PFSK-1 (cell line): Measurements from ENCODE around the gene C10orf95.

Experiments used
- POLR2AphosphoS5 ChIP-seq: IDR thresholded peaks from 2 replicates; pipeline ENCODE4 v1.6.1; 2012; ENCODE audit warnings: low read depth, mild to moderate bottlenecking, control low read depth, low read length, moderate library complexity
- SIN3A ChIP-seq: IDR thresholded peaks from 2 replicates; pipeline ENCODE4 v1.6.1; 2012; ENCODE audit warnings: mild to moderate bottlenecking, low read length, moderate library complexity, borderline replicate concordance; ENCODE audit not compliant: insufficient read depth
- TAF1 ChIP-seq: IDR thresholded peaks from 2 replicates; pipeline ENCODE4 v1.6.1; 2012; ENCODE audit warnings: low read length, control low read depth, borderline replicate concordance; ENCODE audit not compliant: insufficient read depth
- TF ChIP-seq, protein P1 (sequence below), 2 experiments: IDR thresholded peaks; 2 replicates each; pipeline versions ENCODE4 v1.6.1 to v1.8.0; 2011 to 2012; ENCODE audit warnings: low read depth in 2 of 2, low read length in 2 of 2, control low read depth in 1 of 2, inconsistent platforms in 1 of 2, mild to moderate bottlenecking in 1 of 2, moderate library complexity in 1 of 2; ENCODE audit not compliant: insufficient read depth in 1 of 2

- TF ChIP-seq, protein P1, sequence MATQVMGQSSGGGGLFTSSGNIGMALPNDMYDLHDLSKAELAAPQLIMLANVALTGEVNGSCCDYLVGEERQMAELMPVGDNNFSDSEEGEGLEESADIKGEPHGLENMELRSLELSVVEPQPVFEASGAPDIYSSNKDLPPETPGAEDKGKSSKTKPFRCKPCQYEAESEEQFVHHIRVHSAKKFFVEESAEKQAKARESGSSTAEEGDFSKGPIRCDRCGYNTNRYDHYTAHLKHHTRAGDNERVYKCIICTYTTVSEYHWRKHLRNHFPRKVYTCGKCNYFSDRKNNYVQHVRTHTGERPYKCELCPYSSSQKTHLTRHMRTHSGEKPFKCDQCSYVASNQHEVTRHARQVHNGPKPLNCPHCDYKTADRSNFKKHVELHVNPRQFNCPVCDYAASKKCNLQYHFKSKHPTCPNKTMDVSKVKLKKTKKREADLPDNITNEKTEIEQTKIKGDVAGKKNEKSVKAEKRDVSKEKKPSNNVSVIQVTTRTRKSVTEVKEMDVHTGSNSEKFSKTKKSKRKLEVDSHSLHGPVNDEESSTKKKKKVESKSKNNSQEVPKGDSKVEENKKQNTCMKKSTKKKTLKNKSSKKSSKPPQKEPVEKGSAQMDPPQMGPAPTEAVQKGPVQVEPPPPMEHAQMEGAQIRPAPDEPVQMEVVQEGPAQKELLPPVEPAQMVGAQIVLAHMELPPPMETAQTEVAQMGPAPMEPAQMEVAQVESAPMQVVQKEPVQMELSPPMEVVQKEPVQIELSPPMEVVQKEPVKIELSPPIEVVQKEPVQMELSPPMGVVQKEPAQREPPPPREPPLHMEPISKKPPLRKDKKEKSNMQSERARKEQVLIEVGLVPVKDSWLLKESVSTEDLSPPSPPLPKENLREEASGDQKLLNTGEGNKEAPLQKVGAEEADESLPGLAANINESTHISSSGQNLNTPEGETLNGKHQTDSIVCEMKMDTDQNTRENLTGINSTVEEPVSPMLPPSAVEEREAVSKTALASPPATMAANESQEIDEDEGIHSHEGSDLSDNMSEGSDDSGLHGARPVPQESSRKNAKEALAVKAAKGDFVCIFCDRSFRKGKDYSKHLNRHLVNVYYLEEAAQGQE (IDR thresholded peaks at IDR 0.05; ENCODE audit: insufficient read depth in 1 of 2, low read depth in 2 of 2, low read length in 2 of 2) = no peak
- TF ChIP-seq TAF1 = no peak
- no peak for TF ChIP-seq POLR2AphosphoS5
- TF ChIP-seq SIN3A = no peak
These were observed 29.1 kb upstream of the C10orf95 start for GRCh38 chr10:102480396-102480795.
